Measurements from ENCODE around the gene H6PD. TPM values are rescaled to one million over a fixed set of nuclear protein-coding genes. Genes with fewer than 3 reads are reported as not detected.

Gene H6PD
- total RNA-seq, 2 donors from 2014 or later = 16.1 to 19.2 TPM

GRCh38 chr1:9313576-9313975 is 79.0 kb downstream of the H6PD start:
- H3K4me3 Mint-ChIP-seq = no peak overlapping the region
- H3K4me1 Mint-ChIP-seq = peaks cover 21% of the 10 kb centered on the region
- ATAC-seq = no peak
- no peak overlapping the region for H3K27ac Mint-ChIP-seq
- H3K27me3 Mint-ChIP-seq = no peaks in the 10 kb centered on the region
- no peak for DNase-seq
- no peaks in the 10 kb centered on the region for H3K36me3 Mint-ChIP-seq (ENCODE audit: low read depth)
- no peaks in the 10 kb centered on the region for H3K9me3 ChIP-seq (ENCODE audit: control insufficient read depth, low read length, poor library complexity, severe bottlenecking)

GRCh38 chr1:9314111-9314510 is 79.5 kb downstream of the H6PD start:
- Mint-ChIP-seq H3K36me3 (ENCODE audit: low read depth) (no peaks in the 10 kb centered on the region), H3K4me3 (peak overlapping the region; percentile 12), H3K27ac (peak overlapping the region; percentile 83), H3K4me1 (peaks cover 20% of the 10 kb centered on the region), H3K27me3 (no peaks in the 10 kb centered on the region)
- H3K9me3 ChIP-seq (ENCODE audit: control insufficient read depth, low read length, poor library complexity, severe bottlenecking) = no peaks in the 10 kb centered on the region
- DNase-seq = no peak
- no peak for ATAC-seq

- H3K4me1 Mint-ChIP-seq = peaks cover 19% of the 10 kb centered on the region
These were observed 80.3 kb downstream of the H6PD start for GRCh38 chr1:9314711-9315379.

GRCh38 chr1:9315411-9316079 is 81.0 kb downstream of the H6PD start:
- Mint-ChIP-seq H3K4me3 (peak overlapping the region; percentile 69), H3K27ac (peak overlapping the region; percentile 83), H3K27me3 (no peaks in the 10 kb centered on the region), H3K4me1 (peaks cover 24% of the 10 kb centered on the region), H3K36me3 (ENCODE audit: low read depth) (no peaks in the 10 kb centered on the region)
- no peaks in the 10 kb centered on the region for H3K9me3 ChIP-seq (ENCODE audit: control insufficient read depth, low read length, poor library complexity, severe bottlenecking)
- no peak for DNase-seq
- peak; percentile 36 for ATAC-seq

More at GRCh38 chr1:9314711-9315379, 80.3 kb downstream of the H6PD start:
- ATAC-seq = peak; percentile 14
- H3K27me3 Mint-ChIP-seq = no peaks in the 10 kb centered on the region
- H3K36me3 Mint-ChIP-seq (ENCODE audit: low read depth) = no peaks in the 10 kb centered on the region
- no peak for DNase-seq
- H3K27ac Mint-ChIP-seq = peak overlapping the region; percentile 83
- no peaks in the 10 kb centered on the region for H3K9me3 ChIP-seq (ENCODE audit: control insufficient read depth, low read length, poor library complexity, severe bottlenecking)
- H3K4me3 Mint-ChIP-seq = peak overlapping the region; percentile 69

GRCh38 chr1:9316080-9316444 is 81.5 kb downstream of the H6PD start:
- ATAC-seq (no peak), DNase-seq (no peak)
- H3K27me3 Mint-ChIP-seq = no peaks in the 10 kb centered on the region
- H3K36me3 Mint-ChIP-seq (ENCODE audit: low read depth) = no peaks in the 10 kb centered on the region
- no peaks in the 10 kb centered on the region for H3K9me3 ChIP-seq (ENCODE audit: control insufficient read depth, low read length, poor library complexity, severe bottlenecking)
- peak overlapping the region; percentile 83 for H3K27ac Mint-ChIP-seq
- H3K4me1 Mint-ChIP-seq = peaks cover 25% of the 10 kb centered on the region
- peak overlapping the region; percentile 69 for H3K4me3 Mint-ChIP-seq

GRCh38 chr1:9316512-9316911 is 81.9 kb downstream of the H6PD start:
- DNase-seq (no peak), ATAC-seq (no peak)
- Mint-ChIP-seq H3K4me1 (peaks cover 26% of the 10 kb centered on the region), H3K36me3 (ENCODE audit: low read depth) (no peaks in the 10 kb centered on the region), H3K27me3 (no peaks in the 10 kb centered on the region), H3K27ac (no peak overlapping the region), H3K4me3 (no peak overlapping the region)
- no peaks in the 10 kb centered on the region for H3K9me3 ChIP-seq (ENCODE audit: control insufficient read depth, low read length, poor library complexity, severe bottlenecking)

- no peaks in the 10 kb centered on the region for H3K9me3 ChIP-seq (ENCODE audit: control insufficient read depth, low read length, poor library complexity, severe bottlenecking)
- DNase-seq = no peak
- Mint-ChIP-seq H3K36me3 (ENCODE audit: low read depth) (no peaks in the 10 kb centered on the region), H3K27me3 (no peaks in the 10 kb centered on the region), H3K4me3 (no peak overlapping the region), H3K4me1 (peaks cover 29% of the 10 kb centered on the region), H3K27ac (no peak overlapping the region)
- no peak for ATAC-seq
These were observed 82.5 kb downstream of the H6PD start for GRCh38 chr1:9317072-9317471.

- no peak for ATAC-seq
- Mint-ChIP-seq H3K36me3 (ENCODE audit: low read depth) (no peaks in the 10 kb centered on the region), H3K4me1 (peaks cover 29% of the 10 kb centered on the region), H3K4me3 (no peak overlapping the region), H3K27me3 (no peaks in the 10 kb centered on the region), H3K27ac (no peak overlapping the region)
- DNase-seq = no peak
- H3K9me3 ChIP-seq (ENCODE audit: control insufficient read depth, low read length, poor library complexity, severe bottlenecking) = no peaks in the 10 kb centered on the region
These were observed 83.2 kb downstream of the H6PD start for GRCh38 chr1:9317591-9318417.

GRCh38 chr1:9319208-9319788 is 84.7 kb downstream of the H6PD start:
- no peaks in the 10 kb centered on the region for H3K9me3 ChIP-seq (ENCODE audit: control insufficient read depth, low read length, poor library complexity, severe bottlenecking)
- no peaks in the 10 kb centered on the region for H3K27me3 Mint-ChIP-seq
- DNase-seq (no peak), ATAC-seq (no peak)
- no peak overlapping the region for H3K4me3 Mint-ChIP-seq
- H3K27ac Mint-ChIP-seq = no peak overlapping the region
- H3K4me1 Mint-ChIP-seq = peaks cover 29% of the 10 kb centered on the region
- no peaks in the 10 kb centered on the region for H3K36me3 Mint-ChIP-seq (ENCODE audit: low read depth)

GRCh38 chr1:9319789-9320519 is 85.4 kb downstream of the H6PD start:
- no peaks in the 10 kb centered on the region for H3K9me3 ChIP-seq (ENCODE audit: control insufficient read depth, low read length, poor library complexity, severe bottlenecking)
- no peak overlapping the region for H3K27ac Mint-ChIP-seq

More at GRCh38 chr1:9319789-9320519, 85.4 kb downstream of the H6PD start:
- Mint-ChIP-seq H3K4me3 (no peak overlapping the region), H3K4me1 (peaks cover 25% of the 10 kb centered on the region), H3K27me3 (no peaks in the 10 kb centered on the region), H3K36me3 (ENCODE audit: low read depth) (no peaks in the 10 kb centered on the region)
- DNase-seq (no peak), ATAC-seq (no peak)
